Liver (tissue), 9 donors: ENCODE measurements around the gene CLEC17A. TPM values are rescaled to one million over a fixed set of nuclear protein-coding genes. Genes with fewer than 3 reads are reported as not detected.

Source experiments
- DNase-seq: peaks from one replicate; pipeline ENCODE4 v3.0.0-alpha.2; 2017; ENCODE audit warnings: low spot score
- H3K27ac ChIP-seq, 2 donors: one replicate each; pipeline ENCODE4 v1.7.0; 2013; ENCODE audit warnings: inconsistent platforms in 2 of 2, low read length in 2 of 2, control low read depth in 1 of 2, low read depth in 1 of 2, mild to moderate bottlenecking in 1 of 2
- H3K27me3 ChIP-seq, 4 donors: one replicate each; pipeline versions ENCODE4 v1.6.1 to v1.7.0; 2013; ENCODE audit warnings: low read length in 3 of 4, inconsistent platforms in 1 of 4, mild to moderate bottlenecking in 1 of 4, moderate library complexity in 1 of 4; ENCODE audit not compliant: control insufficient read depth in 4 of 4, insufficient read depth in 4 of 4
- H3K36me3 ChIP-seq, 4 donors: one replicate each; pipeline versions ENCODE4 v1.6.1 to v1.7.0; 2013; ENCODE audit warnings: low read length in 3 of 4, mild to moderate bottlenecking in 3 of 4, low read depth in 1 of 4, moderate library complexity in 1 of 4; ENCODE audit not compliant: control insufficient read depth in 4 of 4, insufficient read depth in 3 of 4
- H3K4me1 ChIP-seq, 4 donors: one replicate each; pipeline versions ENCODE4 v1.6.1 to v1.7.0; 2013; ENCODE audit warnings: low read length in 3 of 4, mild to moderate bottlenecking in 3 of 4, moderate library complexity in 1 of 4; ENCODE audit not compliant: control insufficient read depth in 4 of 4, insufficient read depth in 4 of 4
- H3K4me3 ChIP-seq, 3 donors: one replicate each; pipeline versions ENCODE4 v1.6.1 to v1.7.0; 2013; ENCODE audit warnings: low read length in 3 of 3, control low read depth in 1 of 3, low read depth in 1 of 3, mild to moderate bottlenecking in 1 of 3
- H3K9ac ChIP-seq, 2 donors: one replicate each; pipeline ENCODE4 v1.7.0; 2013; ENCODE audit warnings: low read length in 2 of 2, mild to moderate bottlenecking in 2 of 2, moderate library complexity in 2 of 2, control low read depth in 1 of 2, low read depth in 1 of 2
- H3K9me3 ChIP-seq, 4 donors: one replicate each; pipeline versions ENCODE4 v1.6.1 to v1.7.0; 2013; ENCODE audit warnings: low read length in 3 of 4; ENCODE audit not compliant: control insufficient read depth in 4 of 4
- ATF3 ChIP-seq: IDR thresholded peaks from 2 replicates; pipeline ENCODE4 v1.6.1; 2016; ENCODE audit warnings: antibody characterized with exemption
- CTCF ChIP-seq: fragments of 150-350 bp; IDR thresholded peaks from 2 replicates; pipeline ENCODE4 v1.5.1; 2017; ENCODE audit warnings: improper control_type of control experiment, low read depth, low read length; ENCODE audit not compliant: missing input control
- EGR1 ChIP-seq, 2 donors: IDR thresholded peaks; 2 replicates each; pipeline ENCODE4 v1.6.1; 2016 to 2018; ENCODE audit warnings: antibody characterized with exemption in 2 of 2, low read depth in 2 of 2
- HNF4A ChIP-seq, 2 donors: conservative IDR thresholded peaks; 2 replicates each; pipeline ENCODE4 v1.6.1; 2016; ENCODE audit warnings: antibody characterized with exemption in 2 of 2, mild to moderate bottlenecking in 2 of 2
- HNF4G ChIP-seq: IDR thresholded peaks from 2 replicates; pipeline ENCODE4 v1.6.1; 2016; ENCODE audit warnings: antibody characterized with exemption
- JUND ChIP-seq, 2 donors: IDR thresholded peaks; 2 replicates each; pipeline ENCODE4 v1.6.1; 2016; ENCODE audit warnings: antibody characterized with exemption in 2 of 2
- MAX ChIP-seq: IDR thresholded peaks from 2 replicates; pipeline ENCODE4 v1.6.1; 2016; ENCODE audit warnings: antibody characterized with exemption
- NR2F2 ChIP-seq: IDR thresholded peaks from 2 replicates; pipeline ENCODE4 v1.6.1; 2016; ENCODE audit warnings: antibody characterized with exemption
- RAD21 ChIP-seq, 2 donors: IDR thresholded peaks; 2 replicates each; pipeline ENCODE4 v1.6.1; 2016; ENCODE audit warnings: antibody characterized with exemption in 2 of 2, mild to moderate bottlenecking in 2 of 2
- REST ChIP-seq: IDR thresholded peaks from 2 replicates; pipeline ENCODE4 v1.6.1; 2016; ENCODE audit warnings: antibody characterized with exemption, mild to moderate bottlenecking
- RXRA ChIP-seq, 2 donors: IDR thresholded peaks; 2 replicates each; pipeline ENCODE4 v1.6.1; 2017 to 2018; ENCODE audit warnings: antibody characterized with exemption in 2 of 2, mild to moderate bottlenecking in 1 of 2
- SP1 ChIP-seq: IDR thresholded peaks from 2 replicates; pipeline ENCODE4 v1.6.1; 2018; ENCODE audit warnings: antibody characterized with exemption, mild to moderate bottlenecking
- YY1 ChIP-seq: IDR thresholded peaks from 2 replicates; pipeline ENCODE4 v1.6.1; 2016; ENCODE audit warnings: antibody characterized with exemption, mild to moderate bottlenecking
- ZBTB33 ChIP-seq: IDR thresholded peaks from 2 replicates; pipeline ENCODE4 v1.6.1; 2016; ENCODE audit warnings: antibody characterized with exemption
- WGBS: extraction: QIAGEN DNeasy Blood & Tissue Kit; methylation state at CpG from one replicate; pipeline ENCODE4 v1.1.7; 2013; 5-methylcytosine and 5-hydroxymethylcytosine counted together
- polyA plus RNA-seq, 2 donors: library from polyadenylated mRNA; stranded (reverse) in 1 of 2; unstranded in 1 of 2; fragments of 200-250 nt in 1 of 2; fragments of >200 nt in 1 of 2; fragmentation: Nextera tagmentation in 1 of 2; extraction: Ambion mirVana in 1 of 2; gene quantifications; one replicate each; pipeline versions ENCODE4 v1.2.1 to v1.2.3, GENCODE V29; 2013 to 2015
- total RNA-seq, 2 donors: library from RNA; depleted of rRNA; stranded (reverse); fragments of >200 nt; gene quantifications; one replicate each; pipeline ENCODE4 v1.2.3, GENCODE V29; 2014
- donor health status: healthy.
- donor health status: healthy.
- donor health status: healthy.
- donor health status: healthy.
- donor health status: healthy.

The CLEC17A gene
- total and polyA plus RNA-seq, 4 donors, result 0.22 to 0.28 TPM; not detected in 2

GRCh38 chr19:14561249-14561648, 21.6 kb upstream of the CLEC17A start:
- H3K9ac ChIP-seq, result no peak overlapping the region

More at GRCh38 chr19:14561249-14561648, 21.6 kb upstream of the CLEC17A start:
- H3K27ac ChIP-seq, result no peak overlapping the region
- no peaks in the 10 kb centered on the region for H3K9me3 ChIP-seq
- DNase-seq, result no peak
- no peak overlapping the region for H3K4me3 ChIP-seq
- no peak for TF ChIP-seq CTCF
- no peak for TF ChIP-seq RAD21 (IDR thresholded peaks at IDR 0.05)
- TF ChIP-seq JUND (IDR thresholded peaks at IDR 0.05), result no peak
- TF ChIP-seq NR2F2, result no peak
- no peak for TF ChIP-seq REST
- TF ChIP-seq HNF4A (conservative IDR thresholded peaks at IDR 0.05), result no peak
- TF ChIP-seq YY1, result no peak
- TF ChIP-seq ZBTB33, result no peak
- no peak for TF ChIP-seq MAX
- TF ChIP-seq EGR1 (IDR thresholded peaks at IDR 0.05; ENCODE audit: low read depth in 2 of 2), result no peak
- TF ChIP-seq HNF4G, result no peak
- TF ChIP-seq SP1, result no peak
- TF ChIP-seq ATF3, result no peak
- TF ChIP-seq RXRA (IDR thresholded peaks at IDR 0.05), result no peak
- peaks cover 0 to 11% (median 3%) of the 10 kb centered on the region in 4 donors for H3K36me3 ChIP-seq
- H3K27me3 ChIP-seq, result no peaks in the 10 kb centered on the region
- H3K4me1 ChIP-seq, result peaks cover 6 to 31% (median 23%) of the 10 kb centered on the region in 4 donors
- WGBS, result 88% methylated on average over 8 of the region's 8 CpGs
